ENCODE measurements around the gene FAM180A.

DNA sequence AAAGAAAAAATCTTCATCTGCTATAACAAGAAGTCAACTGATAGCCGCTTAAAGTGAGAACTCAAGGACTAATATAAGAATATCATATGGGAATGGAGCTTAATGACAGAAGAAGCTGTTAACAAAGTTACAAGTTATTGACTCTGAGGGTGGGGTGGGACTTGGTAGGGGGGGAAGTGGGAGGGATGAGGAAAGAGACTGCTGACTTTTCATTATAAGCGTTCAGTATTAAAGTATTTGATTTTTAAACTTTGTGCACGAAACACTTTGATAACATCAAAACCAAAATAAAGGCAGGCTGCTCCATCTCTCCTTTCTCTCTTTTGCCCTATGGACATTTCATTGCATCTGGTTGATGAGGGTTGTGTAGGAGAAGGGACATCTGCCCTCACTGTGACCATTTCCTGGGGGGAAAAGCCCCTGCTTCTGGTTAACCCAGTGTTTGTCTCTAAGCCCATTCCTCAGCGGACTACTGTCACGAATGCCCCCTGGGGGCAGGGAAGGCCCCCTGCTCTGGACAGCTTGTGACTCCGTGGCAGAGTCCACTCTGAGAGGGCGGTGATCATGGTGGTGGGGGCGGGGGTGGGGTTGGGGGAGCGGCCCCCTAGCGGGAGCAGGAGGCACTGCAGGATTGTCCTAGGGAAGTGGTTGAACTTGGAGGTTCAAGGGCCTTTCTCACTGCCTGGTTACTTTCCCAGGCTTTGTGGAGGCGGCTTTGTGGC is 38.0 kb downstream of the FAM180A start:
- TF ChIP-seq, protein P1, sequence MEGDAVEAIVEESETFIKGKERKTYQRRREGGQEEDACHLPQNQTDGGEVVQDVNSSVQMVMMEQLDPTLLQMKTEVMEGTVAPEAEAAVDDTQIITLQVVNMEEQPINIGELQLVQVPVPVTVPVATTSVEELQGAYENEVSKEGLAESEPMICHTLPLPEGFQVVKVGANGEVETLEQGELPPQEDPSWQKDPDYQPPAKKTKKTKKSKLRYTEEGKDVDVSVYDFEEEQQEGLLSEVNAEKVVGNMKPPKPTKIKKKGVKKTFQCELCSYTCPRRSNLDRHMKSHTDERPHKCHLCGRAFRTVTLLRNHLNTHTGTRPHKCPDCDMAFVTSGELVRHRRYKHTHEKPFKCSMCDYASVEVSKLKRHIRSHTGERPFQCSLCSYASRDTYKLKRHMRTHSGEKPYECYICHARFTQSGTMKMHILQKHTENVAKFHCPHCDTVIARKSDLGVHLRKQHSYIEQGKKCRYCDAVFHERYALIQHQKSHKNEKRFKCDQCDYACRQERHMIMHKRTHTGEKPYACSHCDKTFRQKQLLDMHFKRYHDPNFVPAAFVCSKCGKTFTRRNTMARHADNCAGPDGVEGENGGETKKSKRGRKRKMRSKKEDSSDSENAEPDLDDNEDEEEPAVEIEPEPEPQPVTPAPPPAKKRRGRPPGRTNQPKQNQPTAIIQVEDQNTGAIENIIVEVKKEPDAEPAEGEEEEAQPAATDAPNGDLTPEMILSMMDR (conservative IDR thresholded peaks at IDR 0.05; ENCODE audit: low read depth, low read length), result peak; percentile 37; the same call in 1 of the 2 replicates
- TF ChIP-seq EZH2 (IDR thresholded peaks at IDR 0.05; ENCODE audit: low read length, unreplicated experiment), result no peak
- TF ChIP-seq EZH2phosphoT487 (IDR thresholded peaks at IDR 0.05; ENCODE audit: borderline replicate concordance, low read length), result no peak

Data from PC-3 (cell line).